Left lung (tissue), 10 donors: Measurements from ENCODE around the gene PDE4D. TPM values are rescaled to one million over a fixed set of nuclear protein-coding genes. Genes with fewer than 3 reads are reported as not detected.

ENCODE experiments used
- ATAC-seq: fragments of 200-7000 bp; cut with Tn5 transposase; one replicate; pipeline ENCODE4 v1.9.1; 2020; ENCODE audit warnings: moderate library complexity
- DNase-seq, 4 donors: peaks; one replicate each; pipeline ENCODE4 v3.0.0-alpha.2; 2013 to 2020
- H3K27ac ChIP-seq, 2 donors: fragments of 200-600 bp; sonication (generic) in 1 of 2; one replicate each; pipeline versions ENCODE4 v1.5.0 to v1.8.0; 2020 to 2021
- H3K27me3 ChIP-seq, 2 donors: fragments of 200-600 bp; sonication (generic) in 1 of 2; one replicate each; pipeline versions ENCODE4 v1.5.0 to v1.8.0; 2020 to 2021
- H3K36me3 ChIP-seq, 2 donors: fragments of 200-600 bp; sonication (generic) in 1 of 2; one replicate each; pipeline versions ENCODE4 v1.5.0 to v1.8.0; 2020 to 2021
- H3K4me1 ChIP-seq, 2 donors: fragments of 200-600 bp; one replicate each; pipeline ENCODE4 v1.8.0; 2021
- H3K4me3 ChIP-seq, 2 donors: fragments of 200-600 bp; sonication (generic) in 1 of 2; one replicate each; pipeline versions ENCODE4 v1.5.0 to v1.8.0; 2020 to 2021; ENCODE audit warnings: mild to moderate bottlenecking in 1 of 2
- H3K9me3 ChIP-seq, 2 donors: fragments of 200-600 bp; sonication (generic) in 1 of 2; one replicate each; pipeline versions ENCODE4 v1.5.0 to v1.8.0; 2020 to 2021
- intact Hi-C, 2 donors: fragments of 100-400 bp; cut with DNase I; formaldehyde crosslinking; loops; one replicate each; pipeline versions ENCODE4 v1.11.2 to v1.14.2; 2022
- polyA plus RNA-seq, 6 donors: library from polyadenylated mRNA; unstranded; fragments of 120-200 nt; gene quantifications; one replicate each; pipeline ENCODE4 v1.2.1, GENCODE V29; 2013; ENCODE audit not compliant: insufficient read length in 6 of 6
- total RNA-seq, 2 donors: library from RNA; stranded (reverse); fragmentation: NEBNext Ultra II Directional; extraction: Animal tissue kit (Norgen Biotek cat#: 25700); gene quantifications; one replicate each; pipeline ENCODE4 v1.2.1, GENCODE V29; 2021
- TF ChIP-seq, protein P1 (sequence below), 2 donors: fragments of 200-600 bp; sonication (generic) in 1 of 2; IDR thresholded peaks; one replicate each; pipeline versions ENCODE4 v1.5.0 to v1.8.0; 2021; ENCODE audit warnings: antibody characterized with exemption in 2 of 2
- donor health status: DM: no; HTN: yes; CAD: no.
- donor health status: DM: no; HTN: no; CAD: no.

PDE4D gene
- total and polyA plus RNA-seq, 8 donors, result 21.4 to 57.1 (median 25.4) TPM

DNA sequence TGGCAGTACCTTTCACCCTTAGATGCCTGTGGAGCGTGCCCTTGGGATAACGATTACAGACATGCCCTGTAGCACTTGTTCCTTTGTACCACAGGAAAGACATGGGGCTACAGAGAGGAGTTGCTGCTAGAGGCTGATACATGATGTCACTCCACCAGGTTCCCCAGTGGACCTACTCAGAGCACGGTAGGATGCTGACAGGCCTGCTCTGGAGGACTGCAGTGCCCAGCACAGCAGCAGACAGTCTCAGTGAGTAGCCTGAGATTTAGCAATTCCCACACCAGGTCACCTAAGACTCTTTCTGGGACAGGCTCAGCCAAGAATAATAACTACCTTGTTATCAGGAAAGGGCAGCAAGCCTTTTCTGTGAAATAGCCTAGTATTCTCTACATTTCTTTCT lies 28.8 kb downstream of the PDE4D start:
- no peak overlapping the region for H3K4me3 ChIP-seq
- no peak overlapping the region for H3K27ac ChIP-seq

DNA sequence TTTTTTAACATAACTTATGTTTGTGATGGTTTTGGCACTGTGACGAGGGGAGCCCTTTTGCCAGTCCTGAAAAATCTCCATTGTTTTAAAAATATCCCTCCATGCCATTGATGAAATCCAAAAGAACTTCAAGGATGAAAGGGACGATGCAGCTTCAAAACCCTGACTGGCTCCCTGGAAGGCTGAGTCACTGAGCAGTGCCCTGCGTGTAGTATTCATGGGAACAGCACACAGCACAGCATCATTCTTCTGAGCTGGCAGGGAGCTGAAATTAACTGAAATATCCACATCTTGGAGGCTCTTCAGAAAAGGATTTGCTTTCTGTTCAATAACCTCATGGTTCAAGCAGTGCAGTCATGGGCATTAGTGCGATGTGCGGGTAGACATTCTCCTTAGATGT lies 29.7 kb downstream of the PDE4D start:
- H3K4me3 ChIP-seq, result no peak overlapping the region
- H3K9me3 ChIP-seq, result no peaks in the 10 kb centered on the region
- no peak overlapping the region for H3K27ac ChIP-seq
- no peaks in the 10 kb centered on the region for H3K27me3 ChIP-seq
- H3K4me1 ChIP-seq, result no peaks in the 10 kb centered on the region
- TF ChIP-seq, protein P1, sequence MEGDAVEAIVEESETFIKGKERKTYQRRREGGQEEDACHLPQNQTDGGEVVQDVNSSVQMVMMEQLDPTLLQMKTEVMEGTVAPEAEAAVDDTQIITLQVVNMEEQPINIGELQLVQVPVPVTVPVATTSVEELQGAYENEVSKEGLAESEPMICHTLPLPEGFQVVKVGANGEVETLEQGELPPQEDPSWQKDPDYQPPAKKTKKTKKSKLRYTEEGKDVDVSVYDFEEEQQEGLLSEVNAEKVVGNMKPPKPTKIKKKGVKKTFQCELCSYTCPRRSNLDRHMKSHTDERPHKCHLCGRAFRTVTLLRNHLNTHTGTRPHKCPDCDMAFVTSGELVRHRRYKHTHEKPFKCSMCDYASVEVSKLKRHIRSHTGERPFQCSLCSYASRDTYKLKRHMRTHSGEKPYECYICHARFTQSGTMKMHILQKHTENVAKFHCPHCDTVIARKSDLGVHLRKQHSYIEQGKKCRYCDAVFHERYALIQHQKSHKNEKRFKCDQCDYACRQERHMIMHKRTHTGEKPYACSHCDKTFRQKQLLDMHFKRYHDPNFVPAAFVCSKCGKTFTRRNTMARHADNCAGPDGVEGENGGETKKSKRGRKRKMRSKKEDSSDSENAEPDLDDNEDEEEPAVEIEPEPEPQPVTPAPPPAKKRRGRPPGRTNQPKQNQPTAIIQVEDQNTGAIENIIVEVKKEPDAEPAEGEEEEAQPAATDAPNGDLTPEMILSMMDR (IDR thresholded peaks at IDR 0.05), result no peak
- DNase-seq (no peak), ATAC-seq (no peak)
- H3K36me3 ChIP-seq, result no peaks in the 10 kb centered on the region
- intact Hi-C loops, result no loop called here

More for the DNA sequence above, 28.8 kb downstream of the PDE4D start:
- no peak for ATAC-seq
- H3K9me3 ChIP-seq, result no peaks in the 10 kb centered on the region
- H3K36me3 ChIP-seq, result no peaks in the 10 kb centered on the region
- TF ChIP-seq, protein P1 (IDR thresholded peaks at IDR 0.05), result no peak
- DNase-seq, result no peak
- H3K27me3 ChIP-seq, result no peaks in the 10 kb centered on the region
- intact Hi-C loops, result no loop called here
- no peaks in the 10 kb centered on the region for H3K4me1 ChIP-seq

DNA sequence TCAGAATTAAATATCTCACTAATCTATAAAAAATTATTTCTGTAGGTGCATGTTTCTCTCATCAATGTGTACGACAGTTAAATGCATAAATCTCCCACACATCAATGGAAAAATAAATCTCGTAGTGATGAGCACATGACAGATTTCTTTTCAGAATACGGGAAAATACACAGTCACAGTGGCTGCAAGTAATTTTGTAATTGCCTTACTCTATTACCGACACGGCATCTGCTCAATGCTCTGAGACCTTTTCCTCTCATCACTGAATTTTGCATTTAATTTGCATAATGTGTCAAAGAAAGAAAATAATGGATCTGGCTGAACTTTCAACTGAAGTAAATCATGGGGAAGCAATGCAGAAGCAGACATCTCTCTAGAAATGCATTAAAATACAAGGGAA lies 37.2 kb downstream of the PDE4D start:
- TF ChIP-seq, protein P1 (IDR thresholded peaks at IDR 0.05), result no peak
- Histone ChIP-seq H3K36me3 (no peaks in the 10 kb centered on the region), H3K27me3 (no peaks in the 10 kb centered on the region), H3K4me1 (no peaks in the 10 kb centered on the region), H3K27ac (no peak overlapping the region), H3K4me3 (no peak overlapping the region), H3K9me3 (no peaks in the 10 kb centered on the region)
- no peak for DNase-seq
- no peak for ATAC-seq
- intact Hi-C loops, result no loop called here

- TF ChIP-seq, protein P1 (IDR thresholded peaks at IDR 0.05), result no peak
- DNase-seq, result no peak
- Histone ChIP-seq H3K4me1 (no peaks in the 10 kb centered on the region), H3K27ac (no peak overlapping the region), H3K4me3 (no peak overlapping the region), H3K36me3 (no peaks in the 10 kb centered on the region), H3K27me3 (no peaks in the 10 kb centered on the region), H3K9me3 (no peaks in the 10 kb centered on the region)
- no peak for ATAC-seq
- intact Hi-C loops, result no loop called here
Measured at GRCh38 chr5:59850766-59851165, 42.8 kb downstream of the PDE4D start.

DNA sequence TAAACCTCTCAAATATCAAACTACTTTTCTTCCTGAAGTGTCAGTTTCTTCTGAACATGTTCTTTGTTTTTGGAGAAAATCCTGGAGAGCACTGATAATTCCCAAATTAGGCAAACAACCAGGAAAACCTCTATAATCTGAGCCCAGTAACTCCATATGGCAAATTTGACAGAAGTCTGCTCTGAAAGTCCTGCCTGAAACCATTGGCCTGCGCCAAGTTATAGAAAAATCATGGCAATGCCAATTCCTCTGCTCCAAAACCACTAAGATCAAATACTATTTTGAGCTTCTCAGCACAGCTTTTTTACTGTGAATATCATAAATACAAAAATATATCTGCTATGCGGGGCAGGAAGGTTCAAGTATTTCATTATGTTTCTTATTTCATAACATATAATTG lies 45.9 kb downstream of the PDE4D start:
- TF ChIP-seq, protein P1 (IDR thresholded peaks at IDR 0.05), result no peak
- intact Hi-C loops, result no loop called here

More for the DNA sequence above, 45.9 kb downstream of the PDE4D start:
- no peak for DNase-seq
- H3K36me3 ChIP-seq, result no peaks in the 10 kb centered on the region
- H3K27me3 ChIP-seq, result no peaks in the 10 kb centered on the region
- no peak for ATAC-seq
- H3K27ac ChIP-seq, result no peak overlapping the region
- H3K4me3 ChIP-seq, result no peak overlapping the region
- no peaks in the 10 kb centered on the region for H3K4me1 ChIP-seq
- no peaks in the 10 kb centered on the region for H3K9me3 ChIP-seq
